Measurements from ENCODE around the gene AUH.
A peak's percentile ranks its signal among the peaks of the same experiment; 100 is the strongest.
"Not testable (repeated sequence)": the region's sequence is repeated elsewhere in the genome, so short reads cannot be mapped to it uniquely, and the experiment has no call there.

The AUH gene

DNA sequence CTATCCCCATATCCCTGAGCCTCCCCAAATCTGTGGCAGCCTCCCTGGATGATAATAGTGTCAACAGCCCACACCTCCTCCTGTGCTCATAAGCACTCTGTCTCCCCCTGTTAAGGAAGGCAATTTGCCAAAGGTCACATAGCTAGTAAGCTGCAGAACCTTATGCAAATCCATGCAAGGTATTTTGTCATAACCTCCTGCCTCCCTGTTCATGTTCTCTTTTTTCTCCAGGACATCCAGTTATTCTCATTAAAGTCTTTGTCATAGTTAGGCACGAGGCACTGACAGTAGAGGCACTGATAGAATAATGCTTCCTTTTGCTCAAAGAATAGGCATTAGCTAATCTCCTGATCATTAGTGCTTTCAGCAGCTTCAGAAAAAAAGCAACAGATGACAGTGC is 10.2 kb upstream of the AUH start:
- Histone ChIP-seq H3K9ac (ENCODE audit: low read length) (no peak overlapping the region), H3K4me3 (ENCODE audit: low read length) (no peak overlapping the region), H3K4me1 (ENCODE audit: control insufficient read depth, insufficient read depth, low read length) (no peaks in the 10 kb centered on the region), H3K36me3 (ENCODE audit: control insufficient read depth, insufficient read depth, low read length) (no peaks in the 10 kb centered on the region), H3K27ac (ENCODE audit: low read depth, low read length) (no peak overlapping the region), H3K27me3 (ENCODE audit: control insufficient read depth, insufficient read depth, low read length) (no peaks in the 10 kb centered on the region)

DNA sequence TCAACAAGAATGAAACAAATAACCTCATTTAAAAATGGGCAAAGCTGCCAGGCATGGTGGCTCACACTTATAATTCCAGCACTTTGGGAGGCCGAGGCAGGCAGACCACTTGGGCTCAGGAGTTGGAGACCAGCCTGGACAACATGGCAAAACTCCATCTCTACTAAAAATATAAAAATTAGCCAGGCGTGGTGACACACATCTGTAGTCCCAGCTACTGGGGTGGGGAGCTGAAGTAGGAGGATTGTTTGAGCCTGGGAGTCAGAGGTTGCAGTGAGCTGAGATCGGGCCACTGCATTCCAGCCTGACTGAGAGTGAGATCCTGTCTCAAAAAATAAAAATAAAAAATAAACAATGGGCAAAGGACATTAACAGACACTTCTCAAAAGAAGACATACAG is 8.3 kb upstream of the AUH start:
- H3K27me3 ChIP-seq (ENCODE audit: control insufficient read depth, insufficient read depth, low read length); H3K27ac ChIP-seq (ENCODE audit: low read depth, low read length); H3K4me3 ChIP-seq (ENCODE audit: low read length): not testable (repeated sequence)

DNA sequence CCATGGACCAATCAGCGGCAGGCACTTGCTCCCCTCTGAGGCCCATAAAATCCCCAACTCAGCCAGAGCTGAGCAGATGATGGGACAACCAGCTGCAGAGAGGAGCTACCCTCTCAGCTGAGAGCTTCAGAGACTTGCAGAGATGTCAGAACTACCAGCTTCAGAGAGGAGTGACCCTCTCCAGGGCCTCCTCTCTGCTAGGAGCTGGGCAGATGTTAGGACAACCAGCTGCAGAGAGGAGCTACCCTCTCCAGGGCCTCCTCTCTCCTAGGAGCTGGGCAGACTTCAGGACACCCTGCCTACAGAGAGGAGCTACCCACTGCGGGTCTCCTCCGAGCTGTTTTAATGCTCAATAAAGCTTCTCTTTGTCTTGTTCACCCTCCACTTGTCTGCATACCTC is 3.0 kb upstream of the AUH start:
- Histone ChIP-seq H3K4me3 (ENCODE audit: low read length) (no peak overlapping the region), H3K36me3 (ENCODE audit: control insufficient read depth, insufficient read depth, low read length) (no peaks in the 10 kb centered on the region), H3K9ac (ENCODE audit: low read length) (no peak overlapping the region), H3K4me1 (ENCODE audit: control insufficient read depth, insufficient read depth, low read length) (peaks cover 7% of the 10 kb centered on the region), H3K27me3 (ENCODE audit: control insufficient read depth, insufficient read depth, low read length) (no peaks in the 10 kb centered on the region), H3K27ac (ENCODE audit: low read depth, low read length) (no peak overlapping the region)

More for the DNA sequence above, 8.3 kb upstream of the AUH start:
- not testable (repeated sequence) for H3K9ac ChIP-seq (ENCODE audit: low read length); H3K36me3 ChIP-seq (ENCODE audit: control insufficient read depth, insufficient read depth, low read length); H3K4me1 ChIP-seq (ENCODE audit: control insufficient read depth, insufficient read depth, low read length)

DNA sequence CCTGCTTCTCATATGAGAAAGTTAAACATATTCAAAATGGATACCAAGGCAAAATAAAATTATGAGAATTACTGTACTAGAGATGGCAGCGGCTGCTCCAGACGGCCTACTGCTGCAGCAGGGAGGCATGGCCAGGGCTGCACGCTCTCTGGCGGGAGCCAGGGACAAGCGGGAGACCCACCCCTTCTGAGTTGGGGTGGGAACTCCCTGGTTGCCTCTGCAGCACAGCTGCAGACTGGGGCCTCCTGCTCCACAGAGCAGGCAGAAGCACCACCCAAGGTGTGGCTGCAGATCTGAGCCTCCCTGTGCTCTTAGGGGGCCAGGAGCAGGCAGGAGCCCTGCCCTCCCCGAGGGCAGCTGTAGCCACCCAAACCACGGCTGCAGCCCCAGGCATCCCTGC is 2.3 kb upstream of the AUH start:
- Histone ChIP-seq H3K4me3 (ENCODE audit: low read length) (no peak overlapping the region), H3K27me3 (ENCODE audit: control insufficient read depth, insufficient read depth, low read length) (no peaks in the 10 kb centered on the region), H3K27ac (ENCODE audit: low read depth, low read length) (no peak overlapping the region), H3K4me1 (ENCODE audit: control insufficient read depth, insufficient read depth, low read length) (peaks cover 7% of the 10 kb centered on the region), H3K9ac (ENCODE audit: low read length) (no peak overlapping the region), H3K36me3 (ENCODE audit: control insufficient read depth, insufficient read depth, low read length) (no peaks in the 10 kb centered on the region)

DNA sequence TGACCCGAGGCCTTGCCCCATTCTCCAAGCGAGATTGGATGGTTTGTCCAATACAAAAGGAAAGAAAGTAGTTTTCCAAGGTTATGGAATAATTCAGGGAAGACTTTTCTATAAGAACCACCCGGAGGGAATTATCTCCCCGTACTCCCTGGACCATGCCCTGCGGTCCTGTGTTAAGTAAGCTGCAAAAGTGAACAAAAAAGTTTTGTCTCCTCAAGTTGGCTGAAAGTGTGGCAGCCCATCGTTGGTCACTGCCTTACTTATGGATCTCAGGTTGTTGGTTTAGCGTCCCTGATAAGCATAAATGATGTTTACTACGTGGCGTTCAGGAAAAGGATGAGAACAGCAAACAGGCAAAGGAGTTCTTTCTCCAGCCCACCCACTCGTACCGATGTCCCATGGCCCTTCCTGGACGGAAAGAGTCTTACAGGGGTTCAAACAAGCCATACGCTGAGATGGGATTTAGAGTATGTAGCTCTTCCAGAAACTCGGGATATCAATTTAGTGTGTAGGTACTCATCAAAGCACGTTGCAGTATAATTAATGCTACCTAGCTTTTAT is 413 bp upstream of the AUH start:
- Histone ChIP-seq H3K36me3 (ENCODE audit: control insufficient read depth, insufficient read depth, low read length) (no peaks in the 10 kb centered on the region), H3K4me3 (ENCODE audit: low read length) (peak overlapping the region; percentile 67), H3K27ac (ENCODE audit: low read depth, low read length) (peak overlapping the region; percentile 48), H3K27me3 (ENCODE audit: control insufficient read depth, insufficient read depth, low read length) (no peaks in the 10 kb centered on the region), H3K4me1 (ENCODE audit: control insufficient read depth, insufficient read depth, low read length) (peaks cover 7% of the 10 kb centered on the region), H3K9ac (ENCODE audit: low read length) (no peak overlapping the region)

DNA sequence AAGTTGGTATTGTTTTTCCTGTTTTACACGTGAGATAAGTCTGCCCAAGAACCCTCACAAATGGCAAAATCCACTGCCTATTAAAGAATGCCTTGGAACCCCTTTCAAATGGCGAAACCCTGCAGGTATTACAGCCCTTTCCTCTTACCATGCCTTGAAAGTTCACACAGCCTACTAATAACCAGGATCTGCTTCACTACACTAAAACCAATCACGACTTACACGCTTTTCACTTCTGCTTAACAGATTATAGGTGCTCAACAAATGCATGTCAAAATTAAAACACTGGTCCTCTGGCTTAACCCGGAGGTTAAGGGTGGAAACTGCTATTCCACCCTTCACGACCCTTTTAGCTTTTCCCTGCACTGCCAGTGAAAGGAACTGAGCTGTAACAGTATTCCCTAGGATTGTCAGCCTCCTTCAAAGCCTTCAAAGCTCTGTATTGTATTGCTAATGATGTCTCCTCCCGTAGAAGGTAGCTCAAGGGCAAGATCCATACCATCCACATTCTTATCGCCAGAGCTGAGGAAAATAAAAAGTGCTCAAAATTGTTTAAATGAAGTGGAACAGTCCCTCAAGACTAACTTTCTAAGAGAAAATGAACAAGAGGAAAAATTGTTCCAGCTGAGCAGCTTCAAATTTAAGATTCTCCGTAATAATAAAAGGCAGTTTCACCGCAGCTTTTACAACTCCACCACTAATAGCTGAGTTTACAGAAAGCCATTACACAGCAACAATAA is 997 bp downstream of the AUH start:
- Histone ChIP-seq H3K27me3 (ENCODE audit: control insufficient read depth, insufficient read depth, low read length) (no peaks in the 10 kb centered on the region), H3K4me3 (ENCODE audit: low read length) (peak overlapping the region; percentile 97), H3K27ac (ENCODE audit: low read depth, low read length) (peak overlapping the region; percentile 82), H3K4me1 (ENCODE audit: control insufficient read depth, insufficient read depth, low read length) (peaks cover 7% of the 10 kb centered on the region), H3K36me3 (ENCODE audit: control insufficient read depth, insufficient read depth, low read length) (no peaks in the 10 kb centered on the region), H3K9ac (ENCODE audit: low read length) (peak overlapping the region; percentile 67)

DNA sequence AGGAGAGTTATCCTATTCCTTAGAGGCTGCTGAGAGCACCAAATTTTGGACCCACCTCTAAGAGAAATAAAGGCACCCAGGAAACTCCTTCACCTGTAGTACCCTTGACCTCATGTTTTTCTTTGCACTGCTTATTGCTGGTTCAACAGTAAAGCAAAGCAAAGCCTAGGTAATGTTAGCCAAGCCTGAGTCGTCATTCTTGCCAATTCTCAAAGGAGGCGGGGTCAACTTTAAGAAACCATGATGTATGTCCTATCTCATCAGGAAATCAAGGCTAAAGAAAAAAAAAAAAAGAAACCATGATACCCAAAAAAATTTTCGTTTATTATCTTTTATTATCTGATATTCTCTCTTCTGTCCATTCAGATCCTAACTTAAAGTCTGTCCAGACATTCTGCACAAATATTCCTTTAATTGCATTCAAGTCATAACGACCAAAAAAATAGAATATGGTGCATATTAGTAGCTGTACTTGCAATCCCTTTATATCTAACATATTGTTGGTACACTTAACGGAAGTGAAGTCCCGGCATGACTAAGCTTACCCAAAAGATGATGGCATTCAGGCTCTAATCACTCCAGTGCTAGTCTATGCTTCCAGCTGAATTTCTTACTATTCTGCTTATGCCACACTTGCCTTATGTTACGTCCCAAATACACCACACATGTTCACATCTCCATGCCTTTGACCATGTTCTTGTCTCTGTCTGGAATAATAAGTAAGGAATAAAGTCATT is 1.8 kb downstream of the AUH start:
- Histone ChIP-seq H3K27ac (ENCODE audit: low read depth, low read length) (no peak overlapping the region), H3K4me3 (ENCODE audit: low read length) (peak overlapping the region; percentile 97), H3K4me1 (ENCODE audit: control insufficient read depth, insufficient read depth, low read length) (peaks cover 7% of the 10 kb centered on the region), H3K27me3 (ENCODE audit: control insufficient read depth, insufficient read depth, low read length) (no peaks in the 10 kb centered on the region), H3K36me3 (ENCODE audit: control insufficient read depth, insufficient read depth, low read length) (no peaks in the 10 kb centered on the region), H3K9ac (ENCODE audit: low read length) (no peak overlapping the region)

DNA sequence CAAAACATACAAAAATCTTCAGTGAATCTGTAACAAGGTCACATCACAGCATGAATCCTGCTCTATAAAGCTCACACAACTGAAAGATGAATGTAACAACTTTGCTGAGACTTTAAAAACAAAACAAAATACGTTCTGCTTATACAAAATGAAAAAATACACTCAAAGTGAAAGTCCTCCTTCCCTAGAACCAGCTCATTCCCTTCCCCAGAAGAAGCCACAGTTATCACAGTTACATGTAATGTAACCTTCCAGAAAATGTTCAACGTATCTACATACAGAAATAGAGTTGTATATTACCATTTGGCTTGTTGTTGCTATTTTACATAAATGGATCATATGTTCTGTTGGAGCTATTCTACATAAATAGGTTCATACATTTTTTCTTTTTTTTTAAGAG is 2.6 kb downstream of the AUH start:
- peaks cover 3% of the 10 kb centered on the region for H3K36me3 ChIP-seq (ENCODE audit: control insufficient read depth, insufficient read depth, low read length)
- H3K4me3 ChIP-seq (ENCODE audit: low read length): no peak overlapping the region
- no peak overlapping the region for H3K9ac ChIP-seq (ENCODE audit: low read length)
- no peaks in the 10 kb centered on the region for H3K27me3 ChIP-seq (ENCODE audit: control insufficient read depth, insufficient read depth, low read length)
- H3K27ac ChIP-seq (ENCODE audit: low read depth, low read length): no peak overlapping the region
- H3K4me1 ChIP-seq (ENCODE audit: control insufficient read depth, insufficient read depth, low read length): peaks cover 7% of the 10 kb centered on the region

DNA sequence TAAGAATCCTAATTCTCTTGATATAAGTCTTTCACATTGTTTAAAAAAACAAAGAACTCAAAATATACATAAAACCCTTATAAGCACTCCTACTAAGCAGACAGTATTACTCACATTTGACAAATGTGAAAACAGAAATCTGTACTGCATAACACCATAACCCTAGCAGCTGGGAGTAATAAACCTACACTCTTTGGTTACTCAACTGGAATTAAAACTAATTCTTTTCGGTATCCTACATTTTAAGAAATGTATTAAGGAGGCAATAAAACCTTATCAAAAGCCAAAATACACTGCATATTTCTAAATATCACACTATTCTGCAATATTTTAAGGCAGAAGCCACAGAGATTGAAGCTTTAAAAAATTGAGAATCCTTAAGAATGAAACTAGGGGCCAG is 6.8 kb downstream of the AUH start:
- Histone ChIP-seq H3K27me3 (ENCODE audit: control insufficient read depth, insufficient read depth, low read length) (no peaks in the 10 kb centered on the region), H3K27ac (ENCODE audit: low read depth, low read length) (no peak overlapping the region), H3K4me1 (ENCODE audit: control insufficient read depth, insufficient read depth, low read length) (no peaks in the 10 kb centered on the region), H3K4me3 (ENCODE audit: low read length) (no peak overlapping the region), H3K9ac (ENCODE audit: low read length) (no peak overlapping the region), H3K36me3 (ENCODE audit: control insufficient read depth, insufficient read depth, low read length) (peaks cover 7% of the 10 kb centered on the region)

DNA sequence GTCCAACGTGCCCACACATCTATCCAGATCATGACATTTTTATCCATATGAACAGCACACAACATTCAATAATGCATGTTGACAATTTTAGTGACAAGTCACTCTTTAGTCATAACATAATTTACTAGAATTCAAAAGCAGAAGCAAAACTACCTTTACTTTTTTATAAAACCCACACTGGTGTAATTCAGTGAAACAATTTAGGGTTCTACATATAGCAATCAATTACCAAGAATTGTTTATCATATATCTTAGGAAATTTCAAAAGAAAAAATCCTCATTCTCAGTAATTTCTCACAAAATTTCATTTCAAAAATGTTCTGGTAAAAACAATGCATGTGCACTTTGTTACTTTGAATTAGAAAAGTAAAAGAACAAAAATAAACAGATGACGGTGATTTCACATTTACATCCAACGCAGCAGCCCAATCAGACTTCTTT is 12.6 kb downstream of the AUH start:
- Histone ChIP-seq H3K4me3 (ENCODE audit: low read length) (no peak overlapping the region), H3K9ac (ENCODE audit: low read length) (no peak overlapping the region), H3K27me3 (ENCODE audit: control insufficient read depth, insufficient read depth, low read length) (no peaks in the 10 kb centered on the region), H3K27ac (ENCODE audit: low read depth, low read length) (no peak overlapping the region), H3K4me1 (ENCODE audit: control insufficient read depth, insufficient read depth, low read length) (no peaks in the 10 kb centered on the region), H3K36me3 (ENCODE audit: control insufficient read depth, insufficient read depth, low read length) (peaks cover 4% of the 10 kb centered on the region)

DNA sequence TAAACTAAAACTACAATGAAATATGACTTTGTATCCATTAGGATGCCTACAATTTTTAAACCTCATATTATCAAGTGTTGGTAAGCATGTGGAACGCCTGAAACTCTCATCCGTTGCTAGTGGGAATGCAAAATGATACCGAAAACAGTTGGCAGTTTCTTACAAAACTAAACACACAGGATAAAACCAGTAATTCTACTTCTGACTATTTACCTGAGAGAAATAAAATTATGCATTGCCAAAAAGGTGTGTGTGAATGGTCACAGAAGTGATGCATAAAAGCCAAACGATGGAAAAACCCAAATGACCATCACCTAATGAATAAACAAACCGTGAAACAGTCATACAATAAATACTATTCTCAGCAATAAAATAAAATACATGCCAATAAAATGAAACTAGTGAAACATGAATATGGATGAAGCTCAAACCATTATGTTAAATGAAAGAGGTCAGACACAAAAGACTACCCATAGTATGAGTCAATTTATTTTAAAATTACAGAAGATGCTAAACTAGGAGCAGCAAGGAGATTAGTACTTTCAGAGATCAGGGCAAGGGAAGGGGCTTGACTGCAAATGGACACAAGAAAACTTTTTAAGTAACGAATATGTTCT is 13.4 kb downstream of the AUH start:
- H3K9ac ChIP-seq (ENCODE audit: low read length): no peak overlapping the region
- no peaks in the 10 kb centered on the region for H3K4me1 ChIP-seq (ENCODE audit: control insufficient read depth, insufficient read depth, low read length)
- no peaks in the 10 kb centered on the region for H3K27me3 ChIP-seq (ENCODE audit: control insufficient read depth, insufficient read depth, low read length)
- no peak overlapping the region for H3K4me3 ChIP-seq (ENCODE audit: low read length)
- peaks cover 6% of the 10 kb centered on the region for H3K36me3 ChIP-seq (ENCODE audit: control insufficient read depth, insufficient read depth, low read length)
- no peak overlapping the region for H3K27ac ChIP-seq (ENCODE audit: low read depth, low read length)

DNA sequence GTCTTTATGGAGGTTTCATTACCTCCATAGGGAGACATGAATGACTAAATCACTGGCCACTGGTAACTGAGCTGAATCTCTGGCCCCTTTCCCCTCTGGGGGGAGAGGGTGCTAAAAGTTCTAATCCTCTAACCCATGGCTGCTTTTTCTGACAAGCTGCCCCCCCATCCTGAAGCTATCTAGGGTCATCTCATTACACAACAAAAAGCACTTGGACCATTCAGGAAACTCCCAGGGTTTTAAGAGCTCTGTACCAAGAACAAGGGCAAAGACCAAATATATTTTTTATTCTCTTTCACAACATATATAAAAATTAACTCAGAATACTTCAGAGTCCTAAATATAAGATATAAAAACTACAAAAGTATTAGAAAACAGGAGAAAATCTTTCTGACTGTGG is 14.3 kb downstream of the AUH start:
- H3K4me3 ChIP-seq (ENCODE audit: low read length): no peak overlapping the region
- no peak overlapping the region for H3K27ac ChIP-seq (ENCODE audit: low read depth, low read length)
- no peaks in the 10 kb centered on the region for H3K27me3 ChIP-seq (ENCODE audit: control insufficient read depth, insufficient read depth, low read length)
- no peaks in the 10 kb centered on the region for H3K4me1 ChIP-seq (ENCODE audit: control insufficient read depth, insufficient read depth, low read length)
- H3K9ac ChIP-seq (ENCODE audit: low read length): no peak overlapping the region
- H3K36me3 ChIP-seq (ENCODE audit: control insufficient read depth, insufficient read depth, low read length): peaks cover 6% of the 10 kb centered on the region

All from rectal smooth muscle tissue (tissue), 1 donor.